GM18868 (cell line): Measurements from ENCODE around the gene FTSJ1.

Experiments
- ATAC-seq: cut with Tn5 transposase; IDR thresholded peaks from one replicate; pipeline ENCODE4 v1.9.1; 2021; ENCODE audit warnings: mild to moderate bottlenecking, moderate library complexity; ENCODE audit not compliant: unreplicated experiment

Gene FTSJ1

DNA sequence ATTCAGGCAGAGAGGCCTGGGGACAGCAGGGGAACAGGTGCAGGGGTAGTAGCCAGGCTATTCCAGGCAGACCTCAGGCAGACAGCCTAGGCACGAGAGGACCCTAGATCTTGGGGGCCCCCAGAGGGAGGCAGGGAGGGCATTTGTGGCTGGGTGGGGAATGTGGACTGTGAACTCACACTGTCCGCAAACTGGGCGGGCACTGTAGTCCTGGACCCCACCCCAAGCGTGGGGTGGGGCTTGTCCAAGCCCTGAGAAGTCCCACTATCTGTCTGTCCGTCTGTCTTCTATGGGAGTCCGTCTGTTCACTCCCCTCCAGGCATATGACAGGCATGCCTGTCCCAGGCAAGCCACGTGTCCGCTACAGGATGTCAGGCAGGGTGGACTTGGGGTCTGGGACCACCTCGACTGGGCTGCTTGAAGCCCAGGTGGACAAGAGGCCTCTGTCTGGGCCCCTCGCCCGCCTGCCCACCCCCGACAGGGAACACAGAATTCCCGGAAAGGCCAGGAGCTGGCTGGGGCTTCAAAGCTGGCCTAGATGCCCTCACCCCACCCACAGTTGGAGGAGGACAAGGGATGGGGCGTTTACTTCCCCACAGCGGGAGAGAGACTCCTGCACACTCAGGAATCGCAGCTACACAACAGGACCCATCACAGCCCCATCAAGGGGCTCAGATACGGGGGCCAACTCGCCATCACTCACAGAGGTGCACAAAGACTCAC lies 5.7 kb upstream of the FTSJ1 start, which contains the start of gene SLC38A5:
TSS of gene SLC38A5 (minus strand) at position 151 of the 723 bp plus-strand sequence. CDS start 2,336 bp downstream, outside the sequence.
- ATAC-seq = no peak

GRCh38 chrX:48470833-48471118 lies 5.2 kb upstream of the FTSJ1 start:
- no peak for ATAC-seq

DNA sequence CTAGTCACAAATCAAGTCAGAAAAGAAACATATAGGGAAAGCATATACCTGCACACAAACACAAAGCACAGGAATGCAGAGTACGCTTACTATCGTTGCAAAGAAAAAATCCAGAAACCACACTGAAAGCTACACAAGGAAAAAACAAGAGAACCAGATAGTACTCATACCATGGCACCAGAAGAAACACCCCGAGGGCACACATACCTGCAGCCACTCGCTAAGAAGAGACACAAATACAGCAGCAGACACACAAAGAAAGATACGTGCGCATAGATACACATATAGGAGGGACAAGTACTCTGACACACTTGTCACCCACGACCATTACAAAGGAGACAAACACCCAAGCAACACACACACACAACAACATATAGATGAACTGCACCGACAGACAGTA lies 4.5 kb upstream of the FTSJ1 start:
- ATAC-seq = no peak

GRCh38 chrX:48472225-48472624 lies 3.8 kb upstream of the FTSJ1 start:
- ATAC-seq = no peak

DNA sequence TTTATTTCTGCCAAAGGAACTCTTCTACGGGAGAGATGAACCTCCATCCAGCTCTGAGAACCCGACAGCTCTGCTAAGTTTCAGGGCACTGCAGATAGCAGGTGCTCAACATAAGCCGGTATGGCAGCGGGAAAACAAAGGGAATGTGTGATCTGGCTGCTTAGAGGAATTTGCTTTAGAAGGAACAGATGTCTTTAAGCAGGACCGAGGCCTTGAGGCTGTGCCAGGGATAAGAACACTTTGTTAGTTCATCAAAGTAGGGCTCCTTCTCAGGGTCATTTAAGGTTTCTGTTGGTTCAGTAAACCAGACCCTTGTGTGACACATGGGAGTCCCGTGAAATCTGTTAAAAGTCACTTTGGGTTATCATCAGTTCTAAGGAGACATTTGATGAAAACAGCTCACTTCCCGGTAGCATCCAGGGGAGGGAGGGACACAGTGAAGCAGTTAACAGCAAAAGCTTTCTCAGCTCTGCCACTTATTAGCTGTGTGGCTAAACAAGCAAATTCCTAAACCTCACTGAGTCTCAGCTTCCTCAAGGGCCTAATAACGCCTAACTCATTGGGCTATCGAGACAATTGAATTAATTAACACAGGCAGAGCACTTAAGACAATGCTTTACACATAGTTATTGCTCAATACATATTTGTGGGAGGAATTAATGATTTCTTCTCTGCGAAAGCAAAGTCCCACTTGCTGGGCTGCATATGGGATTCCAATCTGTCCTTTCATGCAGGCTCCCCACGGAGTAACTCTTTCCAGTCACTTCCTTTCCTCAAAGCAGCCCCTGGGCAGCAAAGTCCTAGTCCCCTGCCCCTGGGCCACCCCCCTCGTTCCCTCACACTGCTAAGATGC lies 2.9 kb upstream of the FTSJ1 start:
- no peak for ATAC-seq

DNA sequence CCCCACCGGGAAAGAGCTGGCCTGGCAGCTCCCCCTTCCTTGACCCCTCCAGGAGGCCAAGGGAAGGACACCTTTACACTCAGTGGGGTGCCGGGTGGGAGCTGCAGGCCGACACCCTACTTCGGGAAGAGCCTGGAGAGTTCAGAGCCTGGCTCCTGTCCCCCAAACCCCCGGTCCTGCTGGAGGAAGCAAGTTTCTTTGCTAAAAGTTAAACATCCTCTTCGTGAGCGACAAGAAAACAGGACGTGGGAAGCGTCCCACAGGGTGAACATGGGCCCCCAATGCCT lies 2.4 kb upstream of the FTSJ1 start:
- ATAC-seq = no peak

DNA sequence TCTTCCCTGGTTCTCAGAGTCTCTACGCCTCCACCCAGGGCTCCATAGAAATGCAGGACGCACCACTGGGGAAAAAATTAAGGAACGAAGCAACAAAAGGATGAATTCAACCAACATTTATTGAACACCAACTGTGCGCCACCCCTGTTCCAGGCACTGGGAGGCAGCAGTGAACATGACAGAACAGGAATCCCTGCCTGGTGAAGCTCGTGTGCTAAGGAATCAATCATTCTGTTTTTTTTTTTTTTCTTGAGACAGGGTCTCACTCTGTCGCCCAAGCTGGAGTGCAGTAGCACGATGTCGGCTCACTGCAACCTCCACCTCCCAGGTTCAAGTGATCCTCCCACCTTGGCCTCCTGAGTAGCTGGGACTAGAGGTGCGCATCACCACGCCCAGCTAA lies 1.9 kb upstream of the FTSJ1 start:
- no peak for ATAC-seq

GRCh38 chrX:48474581-48474980 lies 1.4 kb upstream of the FTSJ1 start:
- ATAC-seq = no peak

DNA sequence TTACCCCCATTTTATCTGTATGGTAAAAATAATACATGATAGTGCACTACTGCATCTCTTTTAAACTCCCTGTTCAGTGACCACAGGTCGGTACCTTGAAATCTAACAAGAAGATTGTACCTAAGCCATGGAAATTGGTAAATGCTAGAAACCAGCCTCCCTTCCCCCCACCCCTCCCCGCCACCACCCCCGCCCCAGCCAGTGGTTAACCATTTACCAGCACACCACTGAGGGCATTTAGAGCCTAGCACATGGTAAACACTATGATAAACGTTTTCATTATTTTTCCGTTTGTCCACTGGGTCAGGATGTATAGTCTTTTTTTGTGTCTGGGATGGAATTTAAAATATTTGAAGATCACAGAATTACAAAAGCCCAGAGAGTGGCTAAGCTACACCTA lies 703 bp upstream of the FTSJ1 start:
- ATAC-seq = no peak

DNA sequence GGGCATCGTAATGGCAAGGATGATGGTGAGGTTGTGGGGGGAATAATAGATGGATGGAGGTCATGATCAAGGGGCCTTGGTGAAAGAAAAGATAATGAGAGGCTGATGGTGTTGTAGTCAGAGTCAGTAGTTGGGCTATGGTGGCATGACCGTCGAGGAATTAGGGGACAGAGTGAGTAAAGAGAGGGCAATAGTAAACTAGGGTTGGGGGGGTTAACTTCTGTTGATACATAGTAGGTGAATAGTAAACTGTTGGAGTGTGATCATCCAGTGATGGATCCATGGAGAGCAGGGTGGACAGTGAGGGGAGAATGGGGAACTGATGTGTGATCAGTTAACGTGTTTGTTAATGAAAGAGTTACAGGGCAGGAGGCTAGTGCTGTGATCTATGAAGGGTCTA lies 920 bp downstream of the FTSJ1 start:
- ATAC-seq = no peak

- no peak for ATAC-seq
These were observed 2.2 kb downstream of the FTSJ1 start for GRCh38 chrX:48477960-48478755.

DNA sequence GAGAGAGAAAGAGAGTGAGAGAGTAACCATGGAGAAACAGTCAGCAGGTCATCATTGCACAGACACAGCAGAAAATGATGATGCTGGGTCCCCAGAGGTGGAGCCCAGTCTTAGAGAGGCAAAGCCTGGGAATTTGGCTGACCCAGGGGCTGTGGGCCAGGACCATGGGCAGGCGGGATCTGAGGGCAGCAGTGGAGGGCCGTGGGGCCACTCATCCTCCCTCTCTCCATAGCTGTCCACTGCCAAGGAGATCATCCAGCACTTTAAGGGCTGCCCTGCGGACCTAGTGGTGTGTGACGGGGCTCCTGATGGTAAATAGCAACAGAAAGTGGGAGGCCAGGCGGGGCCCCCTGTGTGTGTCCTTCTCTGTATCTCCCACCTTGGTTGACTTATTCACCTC lies 2.8 kb downstream of the FTSJ1 start:
- no peak for ATAC-seq

GRCh38 chrX:48480142-48480541 lies 4.1 kb downstream of the FTSJ1 start:
- no peak for ATAC-seq

GRCh38 chrX:48480583-48480982 lies 4.6 kb downstream of the FTSJ1 start:
- no peak for ATAC-seq

DNA sequence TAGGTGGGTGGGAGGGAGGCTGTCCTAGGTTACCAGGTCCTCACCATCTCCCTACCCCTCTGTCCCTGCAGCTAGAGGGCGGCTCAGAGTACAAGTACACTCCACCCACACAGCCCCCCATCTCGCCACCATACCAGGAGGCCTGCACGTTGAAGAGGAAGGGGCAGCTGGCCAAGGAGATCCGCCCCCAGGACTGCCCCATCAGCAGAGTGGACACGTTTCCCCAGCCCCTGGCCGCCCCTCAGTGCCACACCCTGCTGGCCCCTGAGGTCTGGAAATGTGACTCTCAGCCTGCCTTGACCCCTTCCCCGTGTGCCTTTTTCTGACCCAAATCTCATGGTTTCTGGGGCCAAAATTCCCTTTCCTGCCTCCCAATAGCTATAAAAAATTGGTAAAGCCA lies 6.5 kb downstream of the FTSJ1 start:
- no peak for ATAC-seq

DNA sequence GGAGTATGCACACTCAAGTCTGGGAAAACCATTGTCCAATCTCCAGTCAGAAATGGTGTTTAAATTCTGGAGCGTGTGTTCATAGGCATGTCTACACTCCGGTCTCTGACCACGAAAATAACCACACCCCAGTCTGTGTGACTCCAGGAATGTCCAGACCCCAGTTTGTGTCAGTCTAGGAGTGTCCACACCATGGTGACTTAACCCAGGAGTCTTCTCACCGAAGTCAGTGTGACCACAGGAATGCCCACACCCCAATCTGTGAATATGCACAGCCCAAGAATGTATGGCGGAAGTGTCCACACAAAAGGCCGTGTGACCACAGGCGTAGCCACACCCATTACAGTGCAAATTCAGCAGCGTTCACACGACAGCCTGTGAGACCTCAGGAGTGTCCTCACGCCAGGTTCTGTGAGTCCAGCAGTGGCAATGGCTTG lies 11.4 kb downstream of the FTSJ1 start:
- ATAC-seq = no peak

- no peak for ATAC-seq
These were observed 12.0 kb downstream of the FTSJ1 start for GRCh38 chrX:48488034-48488433.

GRCh38 chrX:48489296-48489695 lies 13.3 kb downstream of the FTSJ1 start:
- no peak for ATAC-seq

- no peak for ATAC-seq
These were observed 13.9 kb downstream of the FTSJ1 start for GRCh38 chrX:48489892-48490291.

DNA sequence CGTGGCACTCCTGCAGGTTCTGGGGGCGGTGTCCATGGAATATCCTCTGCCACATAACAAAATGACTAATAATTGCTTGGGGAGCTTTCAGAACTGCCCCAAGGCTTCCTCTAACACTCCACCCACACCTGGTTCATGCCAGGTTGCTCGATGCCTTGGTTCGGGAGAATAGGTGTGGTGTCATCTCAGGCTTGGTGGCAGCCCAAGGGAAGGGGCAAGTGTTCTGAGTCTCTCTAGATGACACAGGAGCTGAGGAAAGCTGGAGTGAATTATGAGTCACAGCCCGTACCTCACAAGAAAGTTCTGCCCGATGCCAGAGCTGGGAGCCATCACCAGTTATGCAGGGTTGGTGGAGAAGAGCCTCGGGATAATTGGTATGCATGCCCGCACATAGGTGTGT lies 14.7 kb downstream of the FTSJ1 start:
- ATAC-seq = no peak

GRCh38 chrX:48491809-48492208 lies 15.8 kb downstream of the FTSJ1 start:
- no peak for ATAC-seq
